HG03520 (cell line): ENCODE results near the gene CCNI.
"Not testable (repeated sequence)": the region's sequence is repeated elsewhere in the genome, so short reads cannot be mapped to it uniquely, and the experiment has no call there.

Source experiments
- ATAC-seq: cut with Tn5 transposase; IDR thresholded peaks from one replicate; pipeline ENCODE4 v1.9.1; 2021; ENCODE audit warnings: mild to moderate bottlenecking, moderate library complexity; ENCODE audit not compliant: unreplicated experiment

The CCNI gene, protein sequence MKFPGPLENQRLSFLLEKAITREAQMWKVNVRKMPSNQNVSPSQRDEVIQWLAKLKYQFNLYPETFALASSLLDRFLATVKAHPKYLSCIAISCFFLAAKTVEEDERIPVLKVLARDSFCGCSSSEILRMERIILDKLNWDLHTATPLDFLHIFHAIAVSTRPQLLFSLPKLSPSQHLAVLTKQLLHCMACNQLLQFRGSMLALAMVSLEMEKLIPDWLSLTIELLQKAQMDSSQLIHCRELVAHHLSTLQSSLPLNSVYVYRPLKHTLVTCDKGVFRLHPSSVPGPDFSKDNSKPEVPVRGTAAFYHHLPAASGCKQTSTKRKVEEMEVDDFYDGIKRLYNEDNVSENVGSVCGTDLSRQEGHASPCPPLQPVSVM

DNA sequence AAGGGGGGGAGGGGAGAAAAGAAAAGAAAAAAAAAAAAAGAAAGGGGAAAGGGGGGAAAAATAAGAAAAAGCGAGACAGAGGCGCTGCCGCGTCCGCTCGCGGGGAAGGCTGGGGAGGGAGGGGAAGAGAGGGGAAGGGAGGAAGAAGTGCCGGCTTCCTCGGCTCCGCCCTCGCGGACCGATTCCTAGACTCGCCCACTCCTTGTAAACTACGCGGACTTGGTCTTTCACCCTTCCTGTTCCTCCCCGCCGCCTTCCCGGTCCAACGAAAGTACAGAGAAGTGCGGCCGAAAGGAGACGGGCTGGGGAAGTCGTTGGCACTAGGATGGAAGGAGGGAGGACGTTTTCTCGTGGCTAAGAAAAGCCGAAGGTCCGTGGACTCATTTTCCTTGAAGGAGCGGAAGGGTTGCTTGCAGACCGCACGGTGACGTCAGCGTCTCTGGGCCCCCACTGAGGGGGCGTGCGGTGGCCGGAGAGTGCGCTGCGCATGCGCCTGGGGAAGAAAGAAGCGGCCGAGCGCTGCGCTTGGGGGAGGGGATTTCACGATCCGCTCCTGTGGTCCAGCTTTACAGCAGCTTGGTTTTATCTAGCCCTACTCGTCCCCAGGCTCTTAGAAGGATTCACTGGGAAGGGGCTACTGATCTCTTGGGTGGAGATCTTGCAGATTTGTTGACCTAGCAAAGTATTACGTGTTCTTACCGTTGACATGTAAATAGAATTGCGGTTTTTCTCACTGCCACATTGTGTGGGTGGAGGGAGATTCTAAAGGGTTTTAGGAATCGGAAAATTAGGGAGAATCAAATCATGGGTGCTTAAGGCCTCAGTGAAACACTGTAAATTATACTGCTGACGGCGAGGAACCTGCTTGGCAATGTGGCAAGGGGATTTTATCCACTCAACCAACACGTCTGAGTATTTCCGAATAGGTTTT lies at the start of gene CCNI:
CCNI (minus strand) TSS at position 121 of the 931 bp plus-strand sequence. CDS start 9,627 bp downstream, outside the sequence.
- ATAC-seq: peak; percentile 47

DNA sequence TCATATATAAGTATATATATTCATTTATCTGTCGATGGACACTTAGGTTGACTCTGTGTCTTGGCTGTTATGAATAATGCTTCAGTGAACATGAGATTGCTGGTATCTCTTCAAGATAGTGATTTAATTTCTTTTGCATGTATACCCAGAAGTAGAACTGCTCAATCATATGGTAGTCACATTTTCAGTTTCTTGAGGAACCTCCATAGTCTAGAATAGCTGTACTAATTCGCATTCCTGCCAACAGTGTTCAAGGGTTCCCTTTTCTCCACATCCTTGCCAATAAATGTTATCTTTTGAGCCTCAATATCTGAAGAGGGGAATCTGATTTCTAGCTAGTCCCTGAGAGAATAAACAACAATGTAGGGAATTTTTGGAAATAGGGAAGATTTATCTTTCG lies 48.8 kb upstream of the CCNI start:
- ATAC-seq: no peak

DNA sequence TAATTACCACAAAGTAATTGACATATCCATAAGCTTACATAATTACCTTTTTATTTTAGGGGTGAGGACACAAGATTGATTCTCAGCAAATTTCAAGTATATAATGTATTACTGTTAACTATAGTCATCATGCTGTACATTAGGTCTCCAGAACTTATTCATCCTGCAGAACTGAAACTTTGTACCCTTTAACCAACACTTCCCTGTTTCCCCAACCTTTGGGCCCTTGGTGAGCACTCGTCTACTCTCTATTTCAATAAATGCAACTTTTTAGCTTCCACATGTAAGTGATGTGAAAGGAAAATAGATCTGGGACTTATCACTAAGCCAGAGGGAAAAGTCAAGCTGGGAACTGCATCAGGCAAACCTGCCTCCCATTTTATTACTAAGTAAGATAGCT lies 47.6 kb upstream of the CCNI start:
- ATAC-seq: no peak

DNA sequence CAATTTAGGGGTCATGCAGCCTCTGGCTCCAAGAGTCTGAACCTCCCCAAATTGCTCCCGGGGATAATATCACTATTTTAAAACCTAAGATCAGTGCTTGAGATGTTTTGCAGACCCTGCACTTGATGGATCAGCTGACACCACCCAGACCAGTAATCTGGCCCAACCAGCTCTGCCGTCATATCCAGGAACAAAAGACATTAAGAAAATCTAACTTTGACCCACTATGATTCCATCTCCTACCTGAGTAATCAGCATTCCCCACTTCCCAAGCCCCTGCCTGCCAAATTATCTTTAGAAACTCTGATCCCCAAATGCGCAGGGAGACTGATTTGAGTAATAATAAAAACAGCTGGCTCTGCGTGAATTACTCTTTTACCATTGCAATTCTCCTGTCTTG lies 46.9 kb upstream of the CCNI start:
- no peak for ATAC-seq

DNA sequence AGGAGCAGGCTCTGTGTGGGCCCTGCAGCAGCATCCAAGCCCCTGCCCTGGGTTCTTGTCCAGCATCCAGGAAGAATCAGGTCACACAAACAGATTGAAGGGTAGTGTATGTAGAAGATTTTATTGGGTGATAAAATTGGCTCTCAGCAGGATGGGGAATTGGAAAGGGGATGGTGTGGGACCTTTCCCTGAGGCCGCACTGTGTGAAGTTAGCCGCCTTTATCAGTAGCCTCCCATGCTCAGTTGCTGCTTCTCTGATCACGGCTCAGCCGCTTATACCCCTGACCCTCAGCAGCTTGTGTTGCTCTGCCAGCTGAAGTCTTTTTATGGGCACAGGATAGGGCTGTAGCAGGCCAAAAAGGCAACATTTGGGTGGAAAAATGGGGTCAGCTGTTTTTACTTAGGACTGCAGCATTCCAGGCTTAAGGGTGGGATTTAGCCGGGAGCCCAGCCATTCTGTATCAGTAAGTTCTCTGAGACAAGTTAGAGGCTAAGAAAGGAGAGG lies 46.0 kb upstream of the CCNI start:
- no peak for ATAC-seq

DNA sequence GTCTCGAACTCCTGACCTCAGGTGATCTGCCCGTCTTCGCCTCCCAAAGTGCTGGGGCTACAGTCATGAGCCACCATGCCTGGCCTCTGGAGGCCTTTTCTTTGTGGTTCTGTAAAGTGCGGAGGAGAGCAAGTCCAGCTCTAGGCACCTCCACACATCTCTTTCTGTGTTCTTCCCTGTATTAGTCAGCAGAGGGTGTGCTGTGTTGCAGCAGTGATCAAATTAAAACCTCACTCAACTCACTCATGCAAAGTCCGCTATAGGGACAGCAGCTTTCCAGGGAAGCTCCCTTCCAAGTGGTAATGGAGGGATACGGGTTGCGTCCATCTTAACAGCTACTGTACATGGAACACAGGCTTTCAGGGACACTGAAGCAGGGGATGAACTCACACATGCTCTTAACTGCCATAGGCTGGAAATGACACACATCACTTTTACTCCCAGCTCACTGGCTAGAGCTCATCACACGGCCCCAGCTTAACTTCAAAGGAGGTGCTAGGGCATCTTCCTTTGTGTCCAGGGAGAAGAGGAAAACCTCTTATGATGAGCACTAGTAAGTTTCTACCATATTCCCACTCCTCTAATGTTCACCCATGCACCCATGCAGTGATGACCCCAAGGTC lies 45.2 kb upstream of the CCNI start:
- peak; percentile 55 for ATAC-seq

DNA sequence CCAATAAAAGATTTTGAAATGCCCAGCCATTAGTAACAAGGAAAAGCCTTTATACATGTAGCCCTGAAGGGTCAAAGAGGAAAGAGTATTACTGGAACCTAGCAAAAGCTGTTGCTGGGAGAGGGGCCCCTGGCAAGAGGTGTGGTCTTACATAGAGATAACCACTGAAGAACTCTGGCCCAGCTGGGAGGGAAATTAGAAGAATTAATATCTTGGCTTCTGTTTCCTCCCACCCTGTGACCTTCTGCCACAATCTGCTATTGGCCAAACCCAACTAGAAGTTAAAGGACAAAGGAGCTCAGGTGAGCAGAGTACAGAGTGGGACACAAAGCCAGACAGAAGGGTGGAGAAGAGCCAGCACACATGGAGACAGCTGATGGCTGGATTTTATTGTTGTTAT lies 41.9 kb upstream of the CCNI start:
- ATAC-seq: no peak

DNA sequence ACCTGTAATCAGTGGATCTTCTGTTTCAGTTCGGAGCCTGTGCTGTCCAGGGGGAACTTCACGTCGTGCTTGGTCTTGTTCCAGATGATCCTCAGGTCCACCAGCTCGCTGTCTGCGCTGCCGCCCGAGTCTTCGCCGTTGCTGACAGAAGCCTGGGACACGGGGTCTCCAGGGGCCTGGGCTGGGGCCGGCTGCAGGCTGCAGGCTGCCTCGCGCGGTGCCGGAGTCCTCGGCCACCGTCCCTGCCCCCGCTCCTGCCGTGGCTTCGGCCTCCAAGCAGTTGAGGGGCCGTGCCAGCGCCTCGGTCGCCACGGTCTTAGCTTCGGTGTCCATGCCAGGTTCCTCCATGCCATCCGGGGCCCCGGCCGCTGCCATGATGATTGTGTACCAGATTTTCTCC lies 37.3 kb upstream of the CCNI start:
- ATAC-seq: no peak

DNA sequence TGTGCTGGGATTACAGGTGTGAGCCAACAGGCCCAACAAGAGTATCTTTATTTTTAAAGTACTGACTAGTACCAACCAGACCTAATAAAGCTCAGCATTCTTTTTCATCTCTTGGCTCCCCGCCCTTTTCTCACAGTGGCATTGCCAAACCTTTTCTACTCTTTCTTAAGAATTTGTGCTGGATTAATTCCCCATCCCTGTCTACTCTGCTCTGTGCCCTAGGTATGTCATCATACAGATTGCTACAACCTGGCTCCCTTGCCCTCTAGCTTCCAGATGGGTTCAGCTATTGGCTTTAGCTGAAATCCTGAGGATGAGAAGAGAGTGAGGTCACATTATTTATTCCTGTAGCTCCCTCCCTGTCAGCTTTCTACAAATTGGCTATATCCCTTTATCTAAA lies 34.9 kb upstream of the CCNI start:
- no peak for ATAC-seq

DNA sequence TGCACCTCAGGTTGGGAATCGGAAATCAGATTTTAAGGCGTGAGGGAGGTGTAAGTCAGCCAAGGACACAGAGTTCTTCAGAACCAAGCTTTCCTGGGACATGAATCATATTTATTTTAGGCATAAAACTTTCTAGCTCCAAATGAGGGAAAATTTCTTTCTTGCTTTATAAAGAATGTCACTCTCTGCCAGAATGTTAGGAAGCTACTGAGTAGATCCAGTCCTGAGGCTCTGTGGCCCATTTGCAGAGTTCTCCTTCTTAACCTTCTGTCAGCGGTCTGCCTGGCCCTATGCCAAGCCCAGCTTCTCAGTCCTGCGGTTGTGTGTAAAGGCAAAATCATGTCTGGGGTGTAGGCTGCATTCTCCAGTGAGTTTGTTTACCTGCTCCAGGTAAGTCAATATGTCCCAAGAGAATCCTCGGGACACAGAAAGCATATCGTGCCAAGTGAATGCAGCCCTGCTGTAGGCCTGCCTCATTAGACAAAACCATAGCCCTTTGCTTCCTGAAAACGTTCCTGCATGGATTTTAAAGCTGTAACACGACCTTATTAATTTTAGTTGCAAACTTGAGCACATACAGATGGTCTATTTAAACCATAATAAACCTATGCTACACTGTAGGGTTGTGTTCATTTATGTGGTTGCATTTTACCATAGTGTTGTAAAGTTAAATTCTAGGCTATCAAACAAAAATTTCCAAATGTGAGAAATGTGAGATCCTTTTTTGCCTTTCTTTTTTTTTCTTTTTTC lies 29.2 kb upstream of the CCNI start:
- ATAC-seq: no peak

DNA sequence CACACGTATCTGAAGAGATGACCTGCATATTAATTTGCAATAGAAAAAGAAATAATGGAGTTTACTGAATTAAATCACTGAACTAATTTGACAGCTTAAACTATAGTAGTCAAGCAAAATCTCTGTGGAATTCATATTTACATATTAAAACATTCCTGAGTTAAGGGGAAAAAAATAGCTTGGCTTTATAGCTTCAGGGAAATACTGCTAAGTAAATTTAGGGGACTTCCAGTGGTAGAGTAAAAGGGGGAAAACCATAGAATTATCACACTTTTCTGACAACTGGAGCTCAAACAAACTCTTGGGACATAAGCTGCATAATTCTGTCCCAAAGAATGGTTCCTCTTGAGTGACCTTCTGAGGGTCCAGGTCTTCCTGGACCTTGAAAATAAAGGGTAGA lies 28.6 kb upstream of the CCNI start:
- no peak for ATAC-seq

DNA sequence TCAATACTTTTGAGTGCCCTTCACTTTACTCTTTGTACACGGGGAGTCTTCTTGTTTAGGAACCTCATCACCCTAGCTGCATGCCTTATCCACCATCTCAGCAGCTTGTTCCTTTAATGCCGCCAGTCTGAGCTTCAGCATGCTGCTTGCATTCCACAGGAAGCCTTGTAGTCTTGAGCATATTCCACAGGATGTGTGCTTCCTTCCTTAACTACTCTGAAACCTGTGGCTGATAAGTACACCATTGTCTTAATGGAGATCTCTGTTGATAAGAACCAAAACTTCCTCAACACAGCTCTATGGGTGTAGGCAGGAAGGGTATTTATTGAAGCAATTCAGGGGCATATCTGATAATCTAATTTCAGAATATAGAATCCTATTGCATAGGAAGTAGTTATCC lies 24.4 kb upstream of the CCNI start:
- no peak for ATAC-seq

DNA sequence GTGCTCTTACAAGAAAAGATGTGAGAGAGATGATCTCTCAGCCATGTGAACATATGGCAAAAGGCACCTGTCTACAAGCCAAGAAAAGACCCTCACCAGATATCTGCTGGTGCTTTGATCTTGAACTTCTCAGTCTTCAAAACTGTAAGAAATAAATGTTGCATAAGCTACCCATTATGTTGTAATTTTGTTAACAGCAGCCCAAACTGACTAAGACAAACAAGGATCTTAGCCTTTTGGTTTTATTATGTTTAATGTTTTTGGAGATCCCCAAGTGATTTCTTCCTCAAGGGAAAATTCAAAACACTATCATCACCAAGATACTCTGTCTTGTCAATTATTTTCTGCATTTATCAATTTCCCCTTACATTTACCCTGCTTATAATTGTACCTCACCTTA lies 21.8 kb upstream of the CCNI start:
- ATAC-seq: no peak

DNA sequence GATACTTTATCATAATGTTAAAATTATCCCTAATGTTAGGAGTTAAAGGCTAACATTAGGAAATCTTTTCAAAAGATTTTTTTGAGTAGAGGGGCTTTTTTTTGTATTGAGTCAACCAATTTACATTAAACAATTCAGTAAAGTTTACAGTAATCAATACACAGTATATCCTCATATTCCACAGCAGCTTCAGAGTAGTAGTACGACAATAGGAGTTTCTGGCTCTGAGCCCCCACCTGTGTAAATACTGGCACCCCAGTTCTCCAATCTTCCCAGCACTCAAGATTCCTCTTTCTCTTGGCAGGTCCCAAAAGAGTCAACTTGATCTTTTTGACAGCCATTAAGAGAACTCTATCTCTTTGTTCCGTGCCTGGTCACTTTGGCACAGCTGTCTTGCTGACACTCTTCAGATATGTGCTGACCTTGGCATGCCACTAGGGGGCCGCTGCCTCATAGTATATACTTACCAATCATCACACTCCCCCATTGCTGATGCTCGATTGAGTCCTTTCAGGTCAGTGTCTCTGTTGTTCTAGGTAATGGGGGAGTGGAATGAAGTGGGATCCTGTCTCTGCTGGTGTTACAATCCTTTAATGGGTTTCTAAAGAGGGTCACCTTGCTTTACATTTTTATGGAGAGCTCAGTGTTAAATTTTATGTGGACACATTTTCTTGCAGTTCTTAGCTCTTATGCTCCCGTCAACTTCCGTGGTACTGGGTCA lies 19.5 kb upstream of the CCNI start:
- peak; percentile 99 for ATAC-seq

DNA sequence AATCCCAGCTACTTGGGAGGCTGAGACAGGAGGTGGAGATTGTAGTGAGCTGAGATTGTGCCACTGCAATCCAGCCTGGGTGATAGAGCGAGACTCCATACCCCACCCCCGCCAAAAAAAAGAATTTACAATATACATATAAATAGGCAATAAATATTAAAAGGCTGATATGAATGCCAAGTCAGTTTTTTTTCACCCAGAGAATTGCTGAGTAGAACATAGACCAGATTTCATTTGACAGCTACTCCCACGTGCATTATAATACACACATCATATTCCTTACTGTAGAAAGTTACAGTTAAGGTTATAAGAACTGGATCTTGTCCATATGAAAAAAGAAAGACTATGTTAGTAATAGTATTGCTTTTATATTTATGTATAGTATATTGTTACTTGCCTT lies 18.7 kb upstream of the CCNI start:
- ATAC-seq: no peak

DNA sequence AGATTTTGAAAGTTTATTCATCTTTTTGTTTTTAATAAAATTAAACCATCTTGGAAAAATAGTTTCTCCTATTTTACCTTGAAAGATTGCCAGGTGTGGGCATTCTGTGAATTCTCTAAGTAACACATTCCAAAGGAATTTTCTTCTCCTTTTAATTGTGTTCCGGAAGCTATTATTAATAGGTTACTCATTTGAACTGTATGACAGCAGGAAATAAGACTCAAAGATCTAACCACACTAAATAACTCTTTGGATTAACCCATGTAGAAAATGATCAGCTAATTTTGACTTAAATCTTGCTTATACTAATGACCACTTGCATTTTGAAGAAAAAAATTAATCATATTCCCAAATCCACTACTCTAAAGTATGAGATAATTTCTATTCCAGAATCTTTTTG lies 17.6 kb upstream of the CCNI start:
- ATAC-seq: no peak

DNA sequence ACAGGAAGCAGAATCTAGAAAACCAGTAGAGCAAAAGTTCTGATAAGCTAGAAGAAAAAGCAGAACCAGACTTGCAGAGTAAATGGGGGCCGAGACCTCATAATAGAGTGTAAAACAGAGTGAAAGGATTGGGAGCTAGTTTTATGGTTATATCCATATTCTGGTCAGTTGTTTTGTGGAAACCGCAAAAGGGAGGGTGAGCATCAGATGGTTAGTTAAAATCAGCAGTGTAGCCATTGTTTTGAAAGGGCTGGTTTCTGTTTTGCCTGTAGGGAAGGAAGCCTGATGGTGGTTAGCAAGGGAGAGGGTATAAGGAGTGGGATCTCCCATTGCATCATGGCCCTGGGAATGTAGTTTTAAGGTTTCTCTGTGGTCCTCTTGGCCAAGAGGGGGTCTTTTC lies 17.2 kb upstream of the CCNI start:
- ATAC-seq: no peak

DNA sequence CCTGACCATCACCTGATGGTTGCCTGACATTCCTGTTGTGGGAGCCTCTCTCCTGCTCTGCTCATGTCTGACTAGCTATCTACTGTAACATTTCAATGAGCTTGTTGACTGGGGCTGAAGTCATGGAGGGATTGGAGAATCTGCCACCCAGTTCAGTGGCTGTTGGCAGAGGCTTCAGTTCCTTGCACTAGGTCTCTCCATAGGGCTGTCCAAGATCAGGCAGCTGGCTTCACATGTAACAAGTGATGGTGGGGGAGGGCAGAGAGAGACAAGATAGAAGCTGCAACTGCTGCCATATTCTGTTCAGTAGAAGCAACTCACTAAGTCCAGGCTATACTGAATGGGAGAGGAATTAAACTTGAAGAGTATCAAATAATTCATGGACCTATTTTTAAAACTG lies 14.1 kb upstream of the CCNI start:
- no peak for ATAC-seq

DNA sequence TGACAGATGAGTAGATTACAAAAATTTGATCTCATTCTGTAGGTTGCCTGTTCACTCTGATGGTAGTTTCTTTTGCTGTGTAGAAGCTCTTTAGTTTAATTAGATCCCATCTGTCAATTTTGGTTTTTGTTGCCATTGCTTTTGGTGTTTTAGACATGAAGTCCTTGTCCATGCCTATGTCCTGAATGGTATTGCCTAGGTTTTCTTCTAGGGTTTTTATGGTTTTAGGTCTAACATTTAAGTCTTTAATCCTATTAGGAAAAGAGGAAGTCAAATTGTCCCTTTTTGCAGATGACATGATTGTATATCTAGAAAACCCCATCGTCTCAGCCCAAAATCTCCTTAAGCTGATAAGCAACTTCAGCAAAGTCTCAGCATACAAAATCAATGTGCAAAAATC lies 11.2 kb upstream of the CCNI start:
- not testable (repeated sequence) for ATAC-seq

DNA sequence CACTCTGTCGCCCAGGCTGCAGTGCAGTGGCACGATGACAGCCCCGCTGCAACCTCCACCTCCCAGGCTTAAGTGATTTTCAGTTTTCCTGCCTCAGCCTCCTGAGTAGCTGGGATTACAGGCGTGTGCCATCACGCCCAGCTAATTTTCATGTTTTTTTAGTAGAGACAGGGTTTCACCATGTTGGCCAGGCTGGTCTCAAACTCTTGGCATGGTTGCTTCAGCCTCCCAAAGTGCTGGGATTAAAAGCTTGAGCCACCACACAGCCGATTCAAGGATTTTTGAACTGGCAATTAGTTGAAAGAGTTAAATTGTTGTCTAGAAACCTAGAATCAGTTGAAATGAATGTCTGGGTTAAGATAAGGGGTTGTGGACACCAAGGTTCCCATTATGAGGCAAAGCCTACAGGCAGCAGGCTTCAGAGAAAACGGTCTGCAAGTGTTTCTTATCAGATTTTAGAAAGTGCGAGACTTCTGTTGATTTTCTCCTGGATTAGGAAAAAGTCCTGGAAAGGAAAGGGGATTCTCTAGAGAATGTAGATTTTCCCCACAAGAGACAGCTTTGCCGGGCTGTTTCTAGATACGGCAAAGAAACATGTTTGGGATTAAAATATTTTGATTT lies 8.3 kb upstream of the CCNI start:
- ATAC-seq: no peak
